ENCODE results near the gene PRKCH. TPM values are rescaled to one million over a fixed set of nuclear protein-coding genes. Genes with fewer than 3 reads are reported as not detected.
A peak's percentile ranks its signal among the peaks of the same experiment; 100 is the strongest.

Gene PRKCH
- polyA plus RNA-seq, 2 of the 4 experiments (the other 2 are of a cell fraction) = 10.0 to 10.2 TPM

- H3K9me3 ChIP-seq = no peaks in the 10 kb centered on the region
- DNase-seq (ENCODE audit: low read depth in 1 of 2, low spot score in 1 of 2) = no peak
- no peak for TF ChIP-seq RAD21 (conservative IDR thresholded peaks at IDR 0.05 in 1 of 2, IDR thresholded peaks at IDR 0.05 in 1 of 2)
- H3K4me1 ChIP-seq = peaks cover 48% of the 10 kb centered on the region
- FAIRE-seq = no peak
- ATAC-seq = peak in 1 of 2 experiments; percentile 12; a peak in 2 of 6 replicates
- peak overlapping the region; percentile 35; the same call in 2 of the 3 replicates for H3K4me2 ChIP-seq
- 84% methylated on average over 6 of the region's 6 CpGs for WGBS (ENCODE audit: missing lambda C conversion rate)
- ChIA-PET POLR2A (interaction anchor here (0.6 to 0.9 kb wide), 3 partner anchors 16 to 189 kb away, joined by 3 to 5 read pairs (median 3); no protein-coding TSS in a partner anchor), CTCF (interaction anchor here (0.5 to 2.5 kb wide), 6 partner anchors 10 to 163 kb away, joined by 3 to 9 read pairs (median 4); no protein-coding TSS in a partner anchor)
- no peak overlapping the region for H3K4me3 ChIP-seq
- H3K27ac ChIP-seq = peak overlapping the region; percentile 66 to 81
Observed at GRCh38 chr14:61511558-61511948, 190.2 kb downstream of the PRKCH start.

GRCh38 chr14:61512026-61512834 is 190.9 kb downstream of the PRKCH start:
- peak overlapping the region; percentile 35 for H3K4me2 ChIP-seq
- ATAC-seq (peak; percentile 61 to 65; a peak in 4 of 6 replicates), DNase-seq (ENCODE audit: low read depth in 1 of 2, low spot score in 1 of 2) (no peak), FAIRE-seq (no peak)
- 75% methylated on average over 2 of the region's 2 CpGs for WGBS (ENCODE audit: missing lambda C conversion rate)
- TF ChIP-seq JUNB (IDR thresholded peaks at IDR 0.05) (peak; percentile 37; the same call in 1 of the 2 replicates), JUN (IDR thresholded peaks at IDR 0.05) (peak in 1 of 2 experiments; percentile 24; a peak in 1 of 5 replicates), KDM5A (IDR thresholded peaks at IDR 0.05) (no peak), CEBPB (IDR thresholded peaks at IDR 0.05) (peak in 1 of 2 experiments; percentile 18; a peak in 1 of 4 replicates), HOXB13 (CRISPR knock-in tag; IDR thresholded peaks at IDR 0.05; ENCODE audit: low read depth) (no peak), FOSL2 (IDR thresholded peaks at IDR 0.05) (no peak), FOSL2 (CRISPR knock-in tag; IDR thresholded peaks at IDR 0.05) (peak; percentile 66), BHLHE40 (IDR thresholded peaks at IDR 0.05; ENCODE audit: low read depth, low read length) (no peak), EP300 (IDR thresholded peaks at IDR 0.05) (peak in 1 of 2 experiments; percentile 70; a peak in 1 of 5 replicates), USF2 (IDR thresholded peaks at IDR 0.05) (0 out of 2 replicates have a peak, but pooled peaks have one; percentile 32)
- H3K27ac ChIP-seq = peak overlapping the region; percentile 66 to 81
- ChIA-PET POLR2A (interaction anchor here (0.6 to 0.9 kb wide), 3 partner anchors 16 to 189 kb away, joined by 3 to 5 read pairs (median 3); no protein-coding TSS in a partner anchor), CTCF (interaction anchor here (0.5 to 2.5 kb wide), 7 partner anchors 9 to 163 kb away, joined by 3 to 9 read pairs (median 3); no protein-coding TSS in a partner anchor)
- H3K4me1 ChIP-seq = peaks cover 55% of the 10 kb centered on the region
- no peaks in the 10 kb centered on the region for H3K9me3 ChIP-seq
- no peak overlapping the region for H3K4me3 ChIP-seq

- Histone ChIP-seq H3K4me3 (no peak overlapping the region), H3K4me2 (no peak overlapping the region), H3K4me1 (peaks cover 70% of the 10 kb centered on the region), H3K27ac (peak overlapping the region; percentile 66 to 81; a peak in 5 of 6 replicates), H3K9me3 (no peaks in the 10 kb centered on the region)
- ChIA-PET CTCF (interaction anchor here (1.0 kb wide), 2 partner anchors 7 to 10 kb away, joined by 3 to 5 read pairs; no protein-coding TSS in a partner anchor), POLR2A (no interaction called here)
- 74% methylated on average over 10 of the region's 10 CpGs for WGBS (ENCODE audit: missing lambda C conversion rate)
- no peak for ATAC-seq
- FAIRE-seq = no peak
- TF ChIP-seq CBX8 (IDR thresholded peaks at IDR 0.05) = no peak
- no peak for TF ChIP-seq MAZ (IDR thresholded peaks at IDR 0.05; ENCODE audit: borderline replicate concordance, low read depth, low read length)
- no peak for TF ChIP-seq HOXB13 (CRISPR knock-in tag; IDR thresholded peaks at IDR 0.05; ENCODE audit: low read depth)
- TF ChIP-seq KDM1A (IDR thresholded peaks at IDR 0.05; ENCODE audit: low read depth) = no peak
- TF ChIP-seq RARB (CRISPR knock-in tag; IDR thresholded peaks at IDR 0.05) = no peak
- no peak for TF ChIP-seq EP300 (IDR thresholded peaks at IDR 0.05)
- TF ChIP-seq MAFK (IDR thresholded peaks at IDR 0.05; ENCODE audit: partially characterized antibody) = no peak
- TF ChIP-seq PBX3 (IDR thresholded peaks at IDR 0.05) = no peak
- TF ChIP-seq HOXA7 (CRISPR knock-in tag; IDR thresholded peaks at IDR 0.05) = no peak
- TF ChIP-seq TP53 (CRISPR knock-in tag; IDR thresholded peaks at IDR 0.05) = no peak
- TF ChIP-seq BHLHE40 (IDR thresholded peaks at IDR 0.05; ENCODE audit: low read depth, low read length) = no peak
- no peak for TF ChIP-seq MYC (IDR thresholded peaks at IDR 0.05; ENCODE audit: borderline replicate concordance, low read length)
- TF ChIP-seq ZNF302 (CRISPR knock-in tag; IDR thresholded peaks at IDR 0.05) = no peak
- DNase-seq (ENCODE audit: low read depth in 1 of 2, low spot score in 1 of 2) = no peak
Observed at GRCh38 chr14:61513986-61514830, 192.8 kb downstream of the PRKCH start.

Data from A549 (cell line).